ENCODE measurements around the gene CCDC171. TPM values are rescaled to one million over a fixed set of nuclear protein-coding genes. Genes with fewer than 3 reads are reported as not detected.

The CCDC171 gene
- 4.5 and 5.4 TPM in 2 replicates for total RNA-seq
- long read RNA-seq, partial matches to known transcripts = 4 of 10 reads
- long read RNA-seq, other reads (novel, unspliced or antisense) = 6 of 10 reads

DNA sequence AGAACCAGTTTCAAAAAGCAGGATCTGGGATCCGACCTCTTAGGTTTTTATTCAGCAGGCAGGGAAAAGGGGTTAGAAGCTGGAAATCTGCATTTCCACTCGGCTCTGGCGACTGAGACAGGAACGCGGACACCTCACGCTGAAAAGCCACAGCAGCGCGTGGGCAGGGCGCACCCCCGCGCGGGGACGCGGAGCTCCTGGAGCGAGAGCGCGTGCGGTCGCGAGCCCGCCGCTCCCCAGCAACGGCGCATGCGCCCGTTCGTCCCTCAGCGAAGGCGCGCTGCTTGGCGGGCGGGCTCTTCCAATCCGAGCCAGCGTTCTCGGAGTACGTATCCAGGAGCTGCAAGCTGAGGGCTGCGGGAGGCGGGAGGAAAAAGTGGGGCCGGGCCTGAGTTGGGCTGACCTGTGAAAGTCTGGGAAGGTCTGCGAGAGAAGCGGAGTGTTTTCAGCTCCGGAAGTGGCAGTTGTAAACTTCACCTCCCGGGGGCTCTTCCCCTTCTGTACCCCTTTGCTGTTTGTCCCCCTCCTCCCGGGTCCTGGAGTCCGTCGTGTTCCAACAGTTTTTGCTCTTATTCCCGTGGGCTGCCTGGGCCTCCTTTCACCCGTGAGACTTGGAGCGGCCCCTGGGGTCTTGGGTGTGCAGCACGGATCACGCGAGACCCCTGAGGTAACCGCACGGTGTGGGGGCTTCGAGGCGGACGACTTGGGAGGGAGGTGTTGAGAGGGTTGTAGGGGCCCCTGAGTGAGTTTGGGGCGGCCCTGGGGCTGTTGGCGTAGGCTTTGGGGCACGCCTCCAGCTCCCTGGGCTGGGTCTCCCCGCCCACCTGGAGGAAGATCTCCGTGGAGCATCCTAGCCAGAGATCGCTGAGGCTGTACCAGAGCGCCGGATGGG is at the start of gene CCDC171:
Gene CCDC171, plus strand, starts transcription at position 408 of the 892 bp plus-strand sequence. CDS start 11,046 bp downstream, outside the sequence.
- Mint-ChIP-seq H3K27me3 (ENCODE audit: unreplicated experiment) (peaks cover 4% of the 10 kb centered on the region), H3K4me3 (ENCODE audit: unreplicated experiment) (peak within 1 kb of the TSS; percentile 93), H3K9me3 (ENCODE audit: unreplicated experiment) (no peaks in the 10 kb centered on the region), H3K36me3 (ENCODE audit: unreplicated experiment) (no peaks in the 10 kb centered on the region), H3K4me1 (ENCODE audit: unreplicated experiment) (peaks cover 11% of the 10 kb centered on the region), H3K27ac (ENCODE audit: unreplicated experiment) (peak within 1 kb of the TSS; percentile 94)
- peak; percentile 97 for DNase-seq (ENCODE audit: extremely low spot score, unreplicated experiment)
- TF ChIP-seq, protein P1, sequence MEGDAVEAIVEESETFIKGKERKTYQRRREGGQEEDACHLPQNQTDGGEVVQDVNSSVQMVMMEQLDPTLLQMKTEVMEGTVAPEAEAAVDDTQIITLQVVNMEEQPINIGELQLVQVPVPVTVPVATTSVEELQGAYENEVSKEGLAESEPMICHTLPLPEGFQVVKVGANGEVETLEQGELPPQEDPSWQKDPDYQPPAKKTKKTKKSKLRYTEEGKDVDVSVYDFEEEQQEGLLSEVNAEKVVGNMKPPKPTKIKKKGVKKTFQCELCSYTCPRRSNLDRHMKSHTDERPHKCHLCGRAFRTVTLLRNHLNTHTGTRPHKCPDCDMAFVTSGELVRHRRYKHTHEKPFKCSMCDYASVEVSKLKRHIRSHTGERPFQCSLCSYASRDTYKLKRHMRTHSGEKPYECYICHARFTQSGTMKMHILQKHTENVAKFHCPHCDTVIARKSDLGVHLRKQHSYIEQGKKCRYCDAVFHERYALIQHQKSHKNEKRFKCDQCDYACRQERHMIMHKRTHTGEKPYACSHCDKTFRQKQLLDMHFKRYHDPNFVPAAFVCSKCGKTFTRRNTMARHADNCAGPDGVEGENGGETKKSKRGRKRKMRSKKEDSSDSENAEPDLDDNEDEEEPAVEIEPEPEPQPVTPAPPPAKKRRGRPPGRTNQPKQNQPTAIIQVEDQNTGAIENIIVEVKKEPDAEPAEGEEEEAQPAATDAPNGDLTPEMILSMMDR (IDR thresholded peaks at IDR 0.05) = no peak

- Mint-ChIP-seq H3K36me3 (ENCODE audit: unreplicated experiment) (peaks cover 36% of the 10 kb centered on the region), H3K4me1 (ENCODE audit: unreplicated experiment) (peaks cover 30% of the 10 kb centered on the region), H3K9me3 (ENCODE audit: unreplicated experiment) (no peaks in the 10 kb centered on the region), H3K27me3 (ENCODE audit: unreplicated experiment) (no peaks in the 10 kb centered on the region), H3K27ac (ENCODE audit: unreplicated experiment) (no peak overlapping the region), H3K4me3 (ENCODE audit: unreplicated experiment) (no peak overlapping the region)
- TF ChIP-seq, protein P1 (IDR thresholded peaks at IDR 0.05) = no peak
- no peak for DNase-seq (ENCODE audit: extremely low spot score, unreplicated experiment)
Observed at GRCh38 chr9:15505921-15506320, 46.9 kb upstream of the CCDC171 start.

DNA sequence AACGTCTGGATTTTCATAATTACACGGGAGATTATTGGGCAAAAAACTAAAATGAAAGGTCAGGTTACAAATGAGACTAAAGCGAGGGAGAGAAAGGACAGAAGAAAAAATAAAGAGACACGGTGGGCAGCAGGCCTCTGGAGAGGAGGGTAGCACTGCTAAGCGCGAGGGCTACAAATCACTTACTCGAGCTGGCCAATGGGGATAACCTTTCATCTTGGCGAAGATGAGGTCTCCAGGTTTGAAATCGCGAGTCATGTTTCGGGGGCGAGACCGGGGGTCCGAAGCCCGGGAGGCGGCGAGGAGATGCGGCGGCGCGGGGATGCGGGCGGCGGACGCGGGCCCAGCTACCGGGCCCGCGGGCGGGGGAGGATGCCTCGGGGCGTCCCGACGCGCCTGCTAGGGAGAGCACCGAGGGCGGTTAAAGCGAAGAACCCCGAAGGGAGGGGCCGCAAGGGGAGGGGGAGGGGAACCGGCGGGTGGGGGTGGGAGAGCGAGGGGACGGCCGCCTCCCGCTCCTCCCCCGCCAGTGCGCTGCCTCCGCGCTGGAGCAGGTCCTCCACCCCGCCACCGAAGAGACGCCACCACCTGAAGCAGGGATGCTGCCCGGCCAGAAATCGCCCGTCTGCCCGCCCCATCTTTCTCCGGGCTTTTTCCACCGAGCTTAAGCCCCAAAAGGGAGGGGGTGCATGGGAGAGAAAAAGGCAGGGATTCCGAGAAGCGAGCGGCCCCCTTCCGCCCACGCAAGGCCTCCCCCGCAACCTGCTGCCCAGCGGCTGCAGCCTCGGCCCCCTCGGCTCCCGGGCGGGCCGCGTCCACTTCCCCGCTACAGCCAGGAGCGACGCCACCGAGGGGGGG is 42.7 kb upstream of the CCDC171 start:
- no peak for DNase-seq (ENCODE audit: extremely low spot score, unreplicated experiment)
- Mint-ChIP-seq H3K27ac (ENCODE audit: unreplicated experiment) (peak overlapping the region; percentile 98), H3K27me3 (ENCODE audit: unreplicated experiment) (no peaks in the 10 kb centered on the region), H3K4me3 (ENCODE audit: unreplicated experiment) (peak overlapping the region; percentile 98), H3K4me1 (ENCODE audit: unreplicated experiment) (peaks cover 27% of the 10 kb centered on the region), H3K9me3 (ENCODE audit: unreplicated experiment) (no peaks in the 10 kb centered on the region), H3K36me3 (ENCODE audit: unreplicated experiment) (peaks cover 21% of the 10 kb centered on the region)
- TF ChIP-seq, protein P1 (IDR thresholded peaks at IDR 0.05) = no peak

GRCh38 chr9:15510789-15511575 is 41.9 kb upstream of the CCDC171 start, which contains the start of gene PSIP1:
TSS of gene PSIP1 (minus strand) at chr9:15510970. CDS start at chr9:15510188, 782 bp downstream.
- H3K4me3 Mint-ChIP-seq (ENCODE audit: unreplicated experiment) = peak within 1 kb of the TSS; percentile 98
- H3K36me3 Mint-ChIP-seq (ENCODE audit: unreplicated experiment) = peaks cover 18% of the 10 kb centered on the region
- TF ChIP-seq, protein P1 (IDR thresholded peaks at IDR 0.05) = no peak
- H3K4me1 Mint-ChIP-seq (ENCODE audit: unreplicated experiment) = peaks cover 27% of the 10 kb centered on the region
- no peaks in the 10 kb centered on the region for H3K27me3 Mint-ChIP-seq (ENCODE audit: unreplicated experiment)
- no peaks in the 10 kb centered on the region for H3K9me3 Mint-ChIP-seq (ENCODE audit: unreplicated experiment)
- peak within 1 kb of the TSS; percentile 100 for H3K27ac Mint-ChIP-seq (ENCODE audit: unreplicated experiment)
- peak; percentile 91 for DNase-seq (ENCODE audit: extremely low spot score, unreplicated experiment)

All from osteocyte (in vitro differentiated cells).